ENCODE data around the gene UCMA. TPM values are rescaled to one million over a fixed set of nuclear protein-coding genes. Genes with fewer than 3 reads are reported as not detected.

The UCMA gene
- total RNA-seq, 2 experiments from 2014 or later: not detected

DNA sequence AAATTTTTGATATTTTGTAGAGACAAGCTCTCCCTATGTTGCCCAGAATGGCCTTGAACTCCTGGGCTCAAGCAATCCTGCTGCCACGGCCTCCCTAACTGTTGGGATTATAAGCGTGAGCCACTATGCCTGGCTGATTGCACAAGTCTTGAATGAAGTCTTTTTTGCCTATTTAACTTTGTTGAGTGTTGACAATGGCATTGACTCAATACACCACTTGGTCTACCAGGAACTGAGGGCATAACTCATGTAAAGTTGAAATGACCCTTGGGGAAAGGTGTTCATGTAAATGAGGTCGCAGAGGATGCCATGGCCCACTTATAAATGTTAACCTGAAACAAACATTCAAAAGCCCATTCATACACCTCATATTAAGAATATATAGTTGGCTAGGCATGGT, 7.4 kb upstream of the UCMA start:
- no peak overlapping the region for H3K27ac Mint-ChIP-seq
- H3K36me3 ChIP-seq (ENCODE audit: insufficient read depth, low read length): no peaks in the 10 kb centered on the region
- ChIA-PET CTCF (no interaction called here), POLR2A (no interaction called here)
- no peaks in the 10 kb centered on the region for H3K9me3 ChIP-seq (ENCODE audit: control insufficient read depth in 1 of 2, insufficient read depth in 1 of 2, low read length in 2 of 2)
- no peaks in the 10 kb centered on the region for H3K4me1 Mint-ChIP-seq (ENCODE audit: low read depth)
- no peak overlapping the region for H3K4me3 ChIP-seq (ENCODE audit: low read length)
- intact Hi-C loops (cut with DNase I, micrococcal nuclease): no loop called here
- H3K4me3 Mint-ChIP-seq: no peak overlapping the region
- H3K27ac ChIP-seq (ENCODE audit: low read depth in 1 of 2, low read length in 2 of 2): no peak overlapping the region
- TF ChIP-seq, protein P1, sequence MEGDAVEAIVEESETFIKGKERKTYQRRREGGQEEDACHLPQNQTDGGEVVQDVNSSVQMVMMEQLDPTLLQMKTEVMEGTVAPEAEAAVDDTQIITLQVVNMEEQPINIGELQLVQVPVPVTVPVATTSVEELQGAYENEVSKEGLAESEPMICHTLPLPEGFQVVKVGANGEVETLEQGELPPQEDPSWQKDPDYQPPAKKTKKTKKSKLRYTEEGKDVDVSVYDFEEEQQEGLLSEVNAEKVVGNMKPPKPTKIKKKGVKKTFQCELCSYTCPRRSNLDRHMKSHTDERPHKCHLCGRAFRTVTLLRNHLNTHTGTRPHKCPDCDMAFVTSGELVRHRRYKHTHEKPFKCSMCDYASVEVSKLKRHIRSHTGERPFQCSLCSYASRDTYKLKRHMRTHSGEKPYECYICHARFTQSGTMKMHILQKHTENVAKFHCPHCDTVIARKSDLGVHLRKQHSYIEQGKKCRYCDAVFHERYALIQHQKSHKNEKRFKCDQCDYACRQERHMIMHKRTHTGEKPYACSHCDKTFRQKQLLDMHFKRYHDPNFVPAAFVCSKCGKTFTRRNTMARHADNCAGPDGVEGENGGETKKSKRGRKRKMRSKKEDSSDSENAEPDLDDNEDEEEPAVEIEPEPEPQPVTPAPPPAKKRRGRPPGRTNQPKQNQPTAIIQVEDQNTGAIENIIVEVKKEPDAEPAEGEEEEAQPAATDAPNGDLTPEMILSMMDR (IDR thresholded peaks at IDR 0.05): no peak
- no peaks in the 10 kb centered on the region for H3K27me3 ChIP-seq (ENCODE audit: control insufficient read depth in 1 of 2, insufficient read depth in 2 of 2, low read length in 2 of 2)
- no peak for ATAC-seq (ENCODE audit: poor library complexity)
- H3K36me3 Mint-ChIP-seq (ENCODE audit: low read depth): no peaks in the 10 kb centered on the region
- DNase-seq: no peak
- H3K9me3 Mint-ChIP-seq: no peaks in the 10 kb centered on the region
- no peaks in the 10 kb centered on the region for H3K4me1 ChIP-seq (ENCODE audit: insufficient read depth, low read length)
- no peaks in the 10 kb centered on the region for H3K27me3 Mint-ChIP-seq

- no peaks in the 10 kb centered on the region for H3K36me3 ChIP-seq (ENCODE audit: insufficient read depth, low read length)
- H3K4me3 ChIP-seq (ENCODE audit: low read length): no peak overlapping the region
- Mint-ChIP-seq H3K36me3 (ENCODE audit: low read depth) (no peaks in the 10 kb centered on the region), H3K27ac (no peak overlapping the region), H3K4me3 (no peak overlapping the region), H3K4me1 (ENCODE audit: low read depth) (no peaks in the 10 kb centered on the region), H3K27me3 (no peaks in the 10 kb centered on the region), H3K9me3 (no peaks in the 10 kb centered on the region)
- TF ChIP-seq, protein P1 (IDR thresholded peaks at IDR 0.05): no peak
- ChIA-PET CTCF (no interaction called here), POLR2A (no interaction called here)
- no peaks in the 10 kb centered on the region for H3K27me3 ChIP-seq (ENCODE audit: control insufficient read depth in 1 of 2, insufficient read depth in 2 of 2, low read length in 2 of 2)
- intact Hi-C loops (cut with DNase I, micrococcal nuclease): no loop called here
- no peaks in the 10 kb centered on the region for H3K9me3 ChIP-seq (ENCODE audit: control insufficient read depth in 1 of 2, insufficient read depth in 1 of 2, low read length in 2 of 2)
- H3K27ac ChIP-seq (ENCODE audit: low read depth in 1 of 2, low read length in 2 of 2): no peak overlapping the region
- H3K4me1 ChIP-seq (ENCODE audit: insufficient read depth, low read length): no peaks in the 10 kb centered on the region
- DNase-seq: no peak
- ATAC-seq (ENCODE audit: poor library complexity): no peak
Measured at GRCh38 chr10:13239923-13240322, 5.7 kb upstream of the UCMA start.

- Mint-ChIP-seq H3K9me3 (no peaks in the 10 kb centered on the region), H3K27me3 (no peaks in the 10 kb centered on the region), H3K36me3 (ENCODE audit: low read depth) (no peaks in the 10 kb centered on the region), H3K4me1 (ENCODE audit: low read depth) (no peaks in the 10 kb centered on the region), H3K27ac (no peak overlapping the region), H3K4me3 (no peak overlapping the region)
- ATAC-seq (ENCODE audit: poor library complexity) (no peak), DNase-seq (no peak)
- ChIA-PET CTCF (no interaction called here), POLR2A (no interaction called here)
- intact Hi-C loops (cut with DNase I, micrococcal nuclease): no loop called here
- no peak overlapping the region for H3K4me3 ChIP-seq (ENCODE audit: low read length)
- H3K27ac ChIP-seq (ENCODE audit: low read depth in 1 of 2, low read length in 2 of 2): no peak overlapping the region
- H3K36me3 ChIP-seq (ENCODE audit: insufficient read depth, low read length): no peaks in the 10 kb centered on the region
- peaks cover 0 to 2% of the 10 kb centered on the region in 2 experiments for H3K27me3 ChIP-seq (ENCODE audit: control insufficient read depth in 1 of 2, insufficient read depth in 2 of 2, low read length in 2 of 2)
- H3K9me3 ChIP-seq (ENCODE audit: control insufficient read depth in 1 of 2, insufficient read depth in 1 of 2, low read length in 2 of 2): no peaks in the 10 kb centered on the region
- H3K4me1 ChIP-seq (ENCODE audit: insufficient read depth, low read length): no peaks in the 10 kb centered on the region
- TF ChIP-seq, protein P1 (IDR thresholded peaks at IDR 0.05): no peak
Measured at GRCh38 chr10:13238271-13239077, 4.3 kb upstream of the UCMA start.

Data from CD4-positive, alpha-beta T cell (primary cell).